HG02885 (cell line): ENCODE data around the gene MRPS2.

Experiments used
- ATAC-seq: cut with Tn5 transposase; IDR thresholded peaks from one replicate; pipeline ENCODE4 v1.9.1; 2021; ENCODE audit warnings: mild to moderate bottlenecking; ENCODE audit not compliant: unreplicated experiment, poor library complexity

The MRPS2 gene

DNA sequence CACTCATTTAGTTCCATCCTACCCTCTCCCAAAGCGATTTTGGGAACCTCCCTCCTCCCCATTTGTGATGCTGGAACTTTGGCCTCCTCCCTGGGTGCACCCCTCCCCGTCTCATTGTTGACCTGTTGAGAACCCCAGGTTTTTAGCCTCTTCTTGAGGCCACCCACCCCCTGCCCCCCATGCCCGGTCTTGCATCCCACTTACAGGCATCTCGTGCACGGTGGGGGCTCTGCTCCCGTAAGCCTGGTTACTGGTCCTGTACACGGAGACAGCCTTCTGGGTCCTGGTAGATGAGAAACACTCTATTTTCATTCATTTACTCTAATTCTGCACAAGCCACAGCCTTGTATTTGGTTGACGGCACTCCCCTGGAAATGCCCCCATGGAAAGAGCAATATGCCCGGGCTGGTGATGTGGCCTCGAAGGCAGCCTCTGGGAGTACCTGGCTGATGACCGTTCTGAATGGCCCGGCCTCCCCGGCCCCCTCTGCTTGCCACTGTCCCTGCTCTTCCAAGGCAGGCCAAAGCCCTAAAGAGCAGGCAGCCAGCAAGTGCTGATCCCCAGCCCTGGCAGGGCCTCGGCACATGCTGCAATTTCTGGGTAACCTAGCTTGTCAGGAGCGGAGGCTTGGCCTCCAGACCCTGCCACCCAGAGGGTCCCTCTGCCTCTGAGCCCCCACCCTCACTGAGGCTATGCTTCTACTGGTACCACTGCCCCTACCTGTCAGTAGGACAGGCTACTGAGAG lies 1.9 kb upstream of the MRPS2 start:
- ATAC-seq, result no peak

DNA sequence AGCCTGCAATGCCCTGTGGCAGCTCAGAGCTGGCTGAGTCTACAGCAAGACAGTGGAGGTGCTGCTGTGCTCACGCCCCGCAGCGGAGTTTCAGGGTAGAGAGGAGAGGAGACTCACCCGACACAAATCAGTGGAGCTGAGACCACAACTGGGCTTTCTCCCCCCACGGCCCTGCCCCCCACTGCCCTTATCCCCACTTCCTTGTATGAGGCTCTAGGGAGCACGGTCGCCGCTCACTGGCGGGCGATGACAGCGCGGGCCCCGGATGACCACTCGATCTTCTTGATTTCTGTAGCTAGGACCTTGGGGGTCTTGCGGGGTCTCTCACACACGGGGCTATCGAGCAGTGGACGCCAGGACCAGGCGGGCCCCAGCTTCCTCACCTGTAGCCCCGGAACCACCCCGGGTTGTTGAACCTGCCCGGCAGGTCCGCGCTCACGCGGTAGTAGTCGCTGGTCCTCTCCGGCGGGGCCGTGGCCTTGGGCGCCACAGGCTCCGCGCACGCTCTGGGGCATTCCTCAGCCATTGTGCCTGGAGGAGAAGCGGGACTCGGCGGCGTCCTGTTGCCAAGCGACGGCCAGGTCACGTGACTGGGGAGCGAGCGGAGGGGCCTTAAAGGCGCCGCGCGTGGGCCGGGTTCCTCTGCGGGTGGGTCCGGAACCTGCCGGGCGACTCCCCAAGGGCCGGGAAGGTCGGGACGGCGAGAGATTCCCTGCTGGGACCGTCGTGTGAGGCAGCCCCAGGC lies 984 bp upstream of the MRPS2 start:
- peak; percentile 59 for ATAC-seq

DNA sequence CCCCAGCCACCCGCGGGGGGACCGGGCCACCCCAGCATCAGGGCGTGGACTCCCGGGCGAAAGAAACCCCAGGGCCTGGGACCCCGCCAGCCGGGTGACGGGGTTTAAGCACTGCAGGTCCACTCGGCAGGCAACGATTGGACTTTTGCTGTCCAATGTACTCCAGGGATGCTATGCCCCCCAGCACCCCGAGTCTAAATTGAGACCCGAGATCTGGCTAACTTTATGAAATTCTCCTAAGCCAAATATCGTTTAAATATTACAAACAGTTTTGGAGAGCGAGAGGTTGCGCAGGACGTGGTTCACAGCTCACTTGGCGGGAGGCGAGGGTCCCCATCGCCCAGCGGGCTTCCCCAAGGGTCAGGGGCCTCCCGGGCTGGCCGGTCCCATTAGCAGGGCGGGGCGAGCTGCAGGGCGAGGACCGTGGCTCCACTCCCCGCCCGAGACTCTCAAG lies 384 bp upstream of the MRPS2 start:
- ATAC-seq, result no peak

DNA sequence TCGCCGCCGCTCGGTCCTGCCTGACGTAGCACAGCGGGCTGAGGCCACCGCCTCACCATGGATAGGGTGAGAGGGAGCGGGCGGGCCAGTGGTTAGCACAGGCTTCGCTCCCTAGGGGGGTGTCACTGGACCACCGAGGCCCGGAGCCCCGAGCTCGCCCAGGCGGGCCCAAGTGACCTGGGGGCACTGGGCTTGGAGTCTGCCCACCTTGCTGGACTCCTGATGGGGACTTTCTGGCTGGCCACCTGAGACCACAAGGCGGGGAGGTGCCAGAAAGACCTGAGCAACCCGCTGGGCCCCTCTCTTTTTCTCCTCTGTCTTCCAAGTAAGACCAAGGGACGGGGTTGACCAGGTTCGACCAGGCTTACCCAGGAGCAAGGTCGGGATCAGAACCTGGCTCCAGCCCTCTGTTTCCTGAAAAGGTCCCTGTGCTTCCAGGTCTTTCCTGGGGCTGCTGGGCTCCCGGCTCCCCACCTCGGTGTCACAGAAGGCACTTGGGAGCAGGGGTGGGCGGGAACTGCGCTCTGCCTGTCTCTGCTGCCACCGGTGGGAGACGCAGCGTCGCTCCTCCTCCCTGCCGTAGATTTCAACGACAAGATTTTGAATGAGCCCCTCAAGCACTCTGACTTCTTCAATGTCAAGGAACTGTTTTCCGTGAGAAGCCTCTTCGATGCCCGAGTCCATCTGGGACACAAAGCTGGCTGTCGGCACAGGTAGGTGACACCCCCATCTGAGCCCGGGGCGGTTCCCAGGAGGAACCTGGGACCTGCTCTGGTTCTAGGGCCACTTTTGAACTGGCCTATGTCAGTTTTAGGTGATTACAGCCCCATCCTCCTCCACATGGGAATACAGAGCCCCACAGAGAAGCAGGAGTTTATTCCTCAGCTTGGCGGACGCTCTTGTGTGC lies 1.0 kb downstream of the MRPS2 start:
- ATAC-seq, result peak; percentile 51

DNA sequence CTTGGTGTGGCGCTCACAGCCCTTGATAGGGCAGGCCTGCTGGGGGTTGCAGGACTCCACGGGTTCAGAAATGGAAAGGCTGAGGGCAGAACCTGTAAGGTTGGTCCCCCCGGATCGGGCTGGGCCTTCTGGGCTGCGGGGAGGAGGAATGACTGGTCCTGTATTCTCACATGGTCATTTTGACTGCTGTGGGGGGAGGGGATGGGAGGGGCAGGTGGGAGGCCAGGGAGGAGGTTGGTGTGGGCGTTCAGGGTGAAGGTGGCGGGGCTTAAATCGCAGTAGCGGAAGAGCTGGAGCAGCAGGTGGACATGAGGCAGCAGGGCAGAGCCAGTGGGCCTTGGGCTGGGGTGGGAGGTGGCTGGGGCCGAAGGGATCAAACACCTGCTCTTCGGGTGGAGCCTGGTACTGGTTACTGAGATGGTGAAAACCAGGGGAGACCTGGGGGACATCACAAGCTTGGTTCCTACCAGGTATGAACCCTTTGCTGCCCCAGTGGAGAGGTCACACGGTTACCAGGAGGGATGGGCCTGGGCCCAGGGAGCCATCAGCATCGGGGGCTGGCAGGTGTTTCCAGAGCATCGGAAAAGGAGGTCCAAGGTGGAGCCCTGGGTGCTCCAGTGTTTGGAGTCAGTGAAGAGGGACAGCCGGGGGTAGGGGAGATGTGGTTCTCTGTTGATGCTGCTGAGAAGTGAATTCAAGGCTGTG lies 1.8 kb downstream of the MRPS2 start:
- no peak for ATAC-seq

DNA sequence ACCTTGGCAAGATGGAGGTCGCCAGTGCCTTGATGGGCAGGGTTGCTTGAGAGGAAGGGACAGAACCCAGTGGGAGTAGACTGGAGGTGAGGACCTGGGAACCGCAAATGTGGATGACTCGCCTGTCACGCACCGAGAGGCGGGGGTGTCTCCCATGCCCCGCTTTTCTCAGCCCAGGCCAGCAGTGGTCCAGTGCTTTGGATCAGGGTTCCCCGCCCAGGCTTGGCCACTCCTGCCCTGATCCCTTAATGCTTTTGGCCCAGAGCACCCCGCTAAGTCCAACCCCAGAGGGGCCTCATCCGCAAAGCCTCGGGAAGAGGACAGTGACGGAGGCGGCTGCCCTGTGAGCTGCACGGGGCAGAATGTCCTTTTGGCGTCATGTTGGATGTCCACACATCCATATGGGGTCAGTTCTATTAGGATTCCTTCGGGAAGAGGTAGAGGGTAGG lies 2.4 kb downstream of the MRPS2 start:
- ATAC-seq, result no peak

DNA sequence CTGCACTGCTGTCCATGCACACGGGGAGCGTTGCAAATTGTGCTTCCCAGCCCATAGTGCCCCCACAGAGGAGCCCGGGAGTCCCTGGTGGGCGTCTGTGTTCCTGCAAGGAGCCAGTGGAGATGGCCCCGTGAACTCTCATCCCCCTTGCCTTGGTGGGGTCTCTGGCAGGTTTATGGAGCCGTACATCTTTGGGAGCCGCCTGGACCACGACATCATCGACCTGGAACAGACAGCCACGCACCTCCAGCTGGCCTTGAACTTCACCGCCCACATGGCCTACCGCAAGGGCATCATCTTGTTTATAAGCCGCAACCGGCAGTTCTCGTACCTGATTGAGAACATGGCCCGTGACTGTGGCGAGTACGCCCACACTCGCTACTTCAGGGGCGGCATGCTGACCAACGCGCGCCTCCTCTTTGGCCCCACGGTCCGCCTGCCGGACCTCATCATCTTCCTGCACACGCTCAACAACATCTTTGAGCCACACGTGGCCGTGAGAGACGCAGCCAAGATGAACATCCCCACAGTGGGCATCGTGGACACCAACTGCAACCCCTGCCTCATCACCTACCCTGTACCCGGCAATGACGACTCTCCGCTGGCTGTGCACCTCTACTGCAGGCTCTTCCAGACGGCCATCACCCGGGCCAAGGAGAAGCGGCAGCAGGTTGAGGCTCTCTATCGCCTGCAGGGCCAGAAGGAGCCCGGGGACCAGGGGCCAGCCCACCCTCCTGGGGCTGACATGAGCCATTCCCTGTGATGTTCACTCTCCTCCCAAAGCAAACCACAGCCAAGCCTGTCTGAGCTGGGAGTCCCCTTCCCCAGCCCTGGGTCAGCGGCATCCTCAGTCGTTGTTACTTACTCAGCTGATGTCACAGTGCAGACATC lies 3.1 kb downstream of the MRPS2 start:
- ATAC-seq, result no peak

DNA sequence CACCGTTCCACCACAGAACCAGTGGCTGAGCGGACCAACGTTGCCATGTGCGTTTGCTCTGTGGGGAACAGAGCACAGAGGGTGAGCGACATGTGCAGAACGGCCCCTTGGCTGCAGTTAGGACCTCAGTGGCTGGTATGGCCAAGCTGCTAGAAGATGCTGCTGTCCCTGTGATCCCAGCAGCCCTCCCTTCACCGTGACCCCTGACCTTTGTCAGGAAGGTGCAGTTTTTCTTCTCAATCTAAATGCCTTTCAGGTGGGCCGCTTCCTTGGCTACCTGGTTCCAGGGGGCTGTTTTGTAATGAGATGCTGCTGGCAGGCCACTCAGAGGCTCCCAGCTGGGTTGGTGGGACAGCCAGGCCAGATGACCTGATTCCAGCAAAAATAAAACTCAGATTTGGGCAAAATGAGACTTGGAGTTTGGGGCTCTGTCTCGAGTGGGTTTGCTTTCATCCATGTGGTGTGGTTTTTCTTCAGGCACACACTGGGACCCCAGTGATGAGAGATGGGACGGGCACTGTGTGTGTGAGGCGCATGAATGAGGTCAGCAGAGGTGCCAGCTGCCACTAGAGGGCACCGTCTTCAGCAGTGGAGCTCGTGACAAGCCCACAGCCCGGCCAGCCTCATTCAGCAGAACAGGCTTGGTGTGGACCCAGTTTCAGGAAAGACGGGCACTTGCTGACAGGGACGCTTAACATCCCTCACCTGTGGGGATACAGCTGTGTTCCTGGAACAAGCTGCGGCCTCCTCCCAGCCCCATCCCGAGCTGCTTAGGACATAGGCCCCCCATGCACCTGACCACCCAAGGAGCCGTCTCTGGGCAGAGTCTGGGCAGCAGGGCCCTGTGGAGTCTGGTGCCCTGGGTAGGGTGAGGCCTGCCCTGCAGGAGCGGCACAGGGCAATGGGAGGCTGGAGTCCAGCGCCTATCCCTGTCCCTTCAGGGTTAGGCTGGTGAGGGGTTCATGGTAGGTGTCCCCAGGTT lies 4.1 kb downstream of the MRPS2 start:
- no peak for ATAC-seq

DNA sequence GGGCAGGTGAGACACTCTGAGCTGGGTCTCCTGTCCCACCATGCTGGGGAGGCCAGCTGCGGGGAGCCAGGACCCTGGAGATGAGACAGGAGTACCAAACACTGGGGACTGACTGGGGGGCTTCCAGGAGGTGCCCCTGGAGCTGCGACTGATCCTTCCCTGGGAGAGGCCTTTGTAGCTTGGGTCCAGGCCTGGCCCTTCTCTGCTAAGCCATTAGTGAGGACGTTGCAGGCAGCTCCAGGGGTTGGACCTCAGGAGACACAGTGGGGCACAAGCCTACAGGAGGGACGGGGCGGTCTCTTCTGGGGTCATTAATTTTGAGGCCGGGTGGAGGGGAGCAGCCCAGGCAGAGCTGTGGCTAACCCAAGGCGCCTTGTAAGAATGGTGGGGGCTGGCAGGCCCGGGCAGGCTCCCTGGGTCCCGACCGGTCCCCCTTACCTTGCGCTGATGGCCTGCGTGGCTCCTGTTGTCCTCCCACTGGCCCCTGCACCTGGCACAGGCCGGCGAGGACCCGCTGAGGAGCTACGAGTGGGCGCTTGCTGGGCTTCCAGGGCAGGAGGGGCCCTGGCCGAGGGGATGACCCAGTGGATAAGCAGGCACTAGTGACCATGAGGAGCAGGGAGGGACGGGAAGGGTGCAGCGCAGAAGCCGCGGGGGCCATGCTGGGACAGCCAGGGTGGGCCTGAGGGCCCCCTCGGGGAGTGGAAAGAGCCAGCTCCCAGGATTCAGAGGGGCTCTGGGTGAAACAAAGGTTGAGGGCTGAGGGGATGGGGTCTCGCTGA lies 5.1 kb downstream of the MRPS2 start:
- ATAC-seq, result no peak

DNA sequence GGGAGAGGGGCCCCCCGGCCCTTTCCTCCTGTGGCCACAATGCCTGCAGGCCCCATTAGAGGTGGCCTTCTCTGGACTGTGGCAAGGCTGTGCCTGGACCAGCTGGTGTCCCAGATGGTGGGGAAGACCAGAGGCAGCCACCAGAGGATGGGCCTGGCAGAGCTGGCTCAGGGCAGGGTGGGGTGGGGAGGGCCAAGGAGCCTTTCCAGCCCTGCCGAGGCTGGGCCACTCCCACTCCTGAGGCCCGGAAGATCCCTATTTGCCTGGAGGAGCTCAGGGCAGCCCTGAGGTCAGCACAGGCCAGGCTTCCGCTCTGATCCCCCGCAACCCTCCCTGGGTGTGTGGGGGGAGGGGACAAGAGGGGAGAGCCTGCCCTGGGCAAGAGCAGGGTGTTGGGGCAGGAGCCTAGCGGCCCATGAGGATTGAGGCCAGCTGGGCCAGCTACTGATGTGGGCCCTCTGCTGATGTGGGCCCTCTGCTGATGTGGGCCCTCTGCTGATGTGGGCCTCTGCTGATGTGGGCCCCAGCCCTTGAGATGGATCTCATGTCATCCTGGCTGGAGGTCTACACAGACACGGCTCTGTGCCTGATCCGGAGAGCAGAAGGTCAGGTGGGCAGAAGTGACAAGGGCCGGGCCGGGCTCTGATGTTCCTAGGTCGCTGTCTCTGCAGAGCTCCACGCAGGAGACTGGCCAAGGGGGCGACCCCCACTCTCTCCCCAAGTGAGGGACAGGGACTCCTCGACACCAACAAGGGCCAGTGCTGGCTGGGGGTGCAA lies 6.0 kb downstream of the MRPS2 start:
- no peak for ATAC-seq

DNA sequence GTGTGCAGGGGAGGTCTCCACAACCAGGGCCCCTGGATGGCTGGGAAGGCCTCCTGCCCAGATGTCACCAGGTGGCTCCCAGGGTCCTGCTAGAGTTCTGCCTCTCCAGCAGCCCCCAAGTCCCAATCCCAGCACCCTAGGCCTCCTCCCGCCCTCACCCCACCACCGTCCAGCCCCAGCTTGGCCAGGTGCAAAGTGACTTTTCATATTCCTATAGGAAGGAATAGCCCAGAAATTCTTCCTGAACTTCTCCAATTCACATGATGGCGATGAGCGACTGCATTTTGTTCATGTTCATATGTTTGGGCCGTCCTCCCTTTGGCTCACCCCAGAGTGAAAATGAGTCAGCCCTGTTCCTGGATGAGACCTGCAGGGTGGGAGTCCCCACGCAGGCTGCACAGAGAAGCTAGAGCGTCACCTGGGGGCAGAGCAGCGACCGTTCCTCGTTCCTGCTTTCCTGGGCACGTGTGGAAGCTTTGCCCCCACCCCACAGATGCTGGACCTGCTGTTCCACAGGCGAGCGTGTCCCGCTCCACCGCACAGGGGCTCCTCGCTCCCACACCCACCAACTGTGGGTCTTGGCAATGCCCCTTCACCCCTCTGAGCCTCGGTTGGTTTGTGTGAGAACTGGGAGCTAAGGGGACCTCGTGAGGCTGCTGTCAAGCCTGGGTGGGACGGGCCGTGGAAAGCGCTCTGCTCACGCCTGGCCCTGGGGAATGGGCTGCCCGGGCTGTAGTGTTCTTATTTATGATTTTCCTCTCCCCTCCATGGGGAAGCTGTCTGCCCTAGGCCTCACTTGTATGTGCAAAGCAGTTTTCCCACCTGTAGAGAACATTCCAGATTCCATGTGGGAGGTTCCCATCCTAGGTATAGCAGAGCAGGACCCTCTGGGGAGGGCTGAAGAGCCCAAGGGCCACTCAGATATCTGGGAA lies 6.9 kb downstream of the MRPS2 start:
- ATAC-seq, result no peak

DNA sequence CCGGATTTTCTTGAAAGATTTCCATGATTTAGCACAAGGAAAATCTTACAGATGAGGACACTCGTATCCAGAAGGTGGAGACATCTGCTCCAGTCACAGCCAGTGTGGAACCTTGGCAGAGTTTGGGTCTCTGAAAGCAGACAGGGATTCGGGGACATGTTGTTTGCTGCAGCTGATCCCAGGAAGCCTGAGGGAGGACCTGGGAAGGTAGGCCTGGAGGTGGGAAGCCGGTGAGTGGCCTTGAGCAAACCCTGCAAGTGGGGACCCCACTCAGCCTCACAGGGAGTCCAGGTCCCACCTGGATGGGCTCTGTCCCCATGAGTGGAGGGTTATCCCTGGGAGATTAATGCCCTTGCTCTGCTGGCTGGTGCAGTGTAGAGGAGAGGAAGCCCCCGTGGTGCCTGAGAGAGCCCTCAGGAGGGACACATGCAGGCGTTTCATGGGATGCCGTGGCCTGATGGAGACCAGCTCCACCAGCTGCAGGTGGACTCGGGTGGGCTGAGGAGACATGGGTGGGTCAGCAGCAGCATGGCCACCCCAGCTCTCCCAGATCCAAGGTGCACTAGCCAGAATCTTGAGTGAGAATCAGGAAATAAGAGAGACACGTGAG lies 7.8 kb downstream of the MRPS2 start:
- no peak for ATAC-seq

DNA sequence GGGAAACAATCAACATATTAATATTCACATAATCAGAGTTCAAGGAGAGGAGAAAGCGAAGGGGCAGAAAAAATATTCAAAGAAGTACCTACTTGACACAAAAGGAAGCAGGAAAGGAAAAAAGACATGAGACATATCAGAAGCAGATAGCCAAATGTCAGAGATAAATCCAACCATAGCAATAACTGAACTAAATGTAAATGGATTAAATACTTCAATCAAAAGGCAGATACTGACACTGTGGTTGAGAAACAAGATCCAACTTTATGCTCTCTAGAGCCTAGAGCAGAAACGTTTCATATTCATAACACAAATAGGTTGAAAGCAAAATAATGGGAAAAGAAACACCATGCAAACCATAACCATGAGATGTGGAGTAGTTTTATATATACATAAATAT lies 9.0 kb downstream of the MRPS2 start:
- ATAC-seq, result no peak

DNA sequence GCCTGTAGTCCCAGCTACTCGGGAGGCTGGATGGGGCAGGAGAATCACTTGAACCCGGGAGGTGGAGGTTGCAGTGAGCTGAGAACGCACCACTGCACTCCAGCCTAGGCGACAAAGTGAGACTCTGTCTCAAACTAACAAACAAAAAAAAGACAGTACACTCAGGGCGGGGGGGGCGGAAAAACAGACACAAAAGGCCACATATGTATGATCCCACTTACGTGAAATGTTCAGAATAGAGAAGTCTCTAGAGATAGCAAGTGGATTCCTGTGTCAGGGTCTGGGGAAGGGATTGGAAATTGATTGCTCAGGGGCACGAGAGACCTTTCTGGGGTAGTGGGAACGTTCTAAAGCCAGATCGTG lies 11.7 kb downstream of the MRPS2 start:
- ATAC-seq, result no peak

DNA sequence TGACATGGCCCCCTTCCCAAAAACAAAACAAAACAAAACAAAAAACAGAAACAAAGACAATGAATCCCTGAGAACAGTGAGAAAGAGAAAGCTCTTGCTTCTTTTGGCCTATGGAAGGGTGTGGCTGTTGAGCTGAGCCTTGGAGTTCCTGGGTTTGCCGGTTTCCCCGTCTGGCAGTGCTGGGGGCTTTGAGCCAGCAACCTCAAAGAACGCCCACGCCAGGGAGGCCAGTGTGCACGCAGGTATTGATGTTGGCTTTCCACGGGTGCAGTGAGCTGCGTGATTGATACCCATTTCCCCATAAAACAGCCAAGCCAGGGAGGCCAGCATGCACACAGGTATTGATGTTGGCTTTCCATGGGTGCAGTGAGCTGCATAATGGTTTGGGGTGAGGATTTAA lies 12.4 kb downstream of the MRPS2 start:
- ATAC-seq, result no peak
